GM10847 (cell line): Measurements from ENCODE around the gene MYO1B.

ENCODE experiments used
- POLR2A ChIP-seq: IDR thresholded peaks from 2 replicates; pipeline ENCODE4 v1.6.1; 2011; ENCODE audit not compliant: insufficient read length; ENCODE audit errors: extremely low read depth

Gene MYO1B

DNA sequence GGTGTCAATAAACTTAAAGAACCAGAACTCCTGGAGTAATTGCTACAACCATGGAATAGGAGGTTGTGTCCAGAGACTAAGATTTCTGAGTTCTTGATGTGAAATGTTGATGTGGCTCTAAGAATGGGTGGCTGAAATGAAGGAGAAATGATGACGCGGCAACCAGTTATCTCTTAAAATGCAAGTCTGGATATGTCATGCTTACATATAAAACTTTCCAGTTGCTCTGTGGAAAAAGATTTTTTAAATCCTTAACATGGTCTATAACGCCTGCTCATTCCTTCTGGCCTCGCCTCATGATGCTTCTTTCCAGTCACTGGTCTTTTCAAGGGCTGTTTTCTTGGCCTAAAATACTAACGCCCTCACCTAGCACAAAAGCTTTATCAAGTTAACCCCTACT, 23.5 kb upstream of the MYO1B start:
- TF ChIP-seq POLR2A = no peak

DNA sequence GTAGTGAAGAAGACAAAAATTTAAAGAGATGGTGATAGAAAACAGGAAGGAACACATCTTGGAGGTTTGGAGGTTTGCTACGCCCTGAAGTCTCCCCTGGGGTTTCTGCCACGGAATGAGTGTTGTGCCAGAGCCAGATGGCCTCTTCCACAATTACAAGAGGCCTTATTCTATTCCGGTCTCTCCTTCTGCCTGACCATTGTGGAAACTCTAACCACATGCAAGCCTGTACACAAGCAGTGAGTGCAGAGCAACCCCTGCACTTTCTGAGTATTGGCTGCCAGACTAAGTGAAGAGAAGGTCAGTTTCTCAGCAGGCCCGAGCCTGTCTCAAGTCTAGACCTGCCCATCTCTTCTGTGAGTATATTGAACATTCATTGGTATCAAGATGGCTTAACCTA, 22.7 kb upstream of the MYO1B start:
- no peak for TF ChIP-seq POLR2A

DNA sequence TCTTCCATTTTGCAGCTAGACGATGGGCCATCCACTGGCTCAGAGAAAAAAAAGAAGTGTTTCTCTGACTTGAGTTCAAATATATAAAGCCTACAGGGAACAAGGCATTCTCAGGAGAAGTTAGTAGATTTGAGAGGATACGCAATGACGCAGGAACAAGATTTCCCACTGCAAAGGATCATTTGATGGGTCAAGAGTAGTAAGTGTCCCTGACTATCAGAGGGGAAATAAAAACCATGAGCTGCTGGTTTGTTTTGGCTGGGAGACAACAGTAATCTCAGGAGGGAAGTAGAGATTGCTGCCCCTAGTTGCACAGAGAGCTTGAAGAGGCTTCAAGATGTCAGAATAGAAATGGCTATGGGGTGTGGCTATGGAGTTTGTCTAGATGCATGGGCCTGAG, 22.3 kb upstream of the MYO1B start:
- no peak for TF ChIP-seq POLR2A

DNA sequence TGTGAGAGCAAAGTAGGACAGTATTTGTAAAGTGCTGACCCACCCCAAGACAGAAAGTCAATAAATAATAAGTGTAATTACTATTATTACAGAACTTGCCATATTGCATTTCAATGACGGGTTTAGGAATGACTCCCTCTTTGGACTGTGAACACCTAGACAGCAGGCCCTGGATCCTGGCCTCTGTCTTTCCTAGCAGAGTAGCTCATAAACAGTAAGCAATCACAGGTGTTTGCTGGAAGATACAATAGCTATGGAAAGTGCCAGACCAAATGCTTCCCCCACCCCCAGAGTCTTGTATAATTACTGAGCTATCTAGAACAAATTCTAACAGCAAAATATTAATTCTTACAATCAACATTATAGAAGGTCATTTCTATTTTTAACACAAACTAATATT, 20.1 kb upstream of the MYO1B start:
- no peak for TF ChIP-seq POLR2A

DNA sequence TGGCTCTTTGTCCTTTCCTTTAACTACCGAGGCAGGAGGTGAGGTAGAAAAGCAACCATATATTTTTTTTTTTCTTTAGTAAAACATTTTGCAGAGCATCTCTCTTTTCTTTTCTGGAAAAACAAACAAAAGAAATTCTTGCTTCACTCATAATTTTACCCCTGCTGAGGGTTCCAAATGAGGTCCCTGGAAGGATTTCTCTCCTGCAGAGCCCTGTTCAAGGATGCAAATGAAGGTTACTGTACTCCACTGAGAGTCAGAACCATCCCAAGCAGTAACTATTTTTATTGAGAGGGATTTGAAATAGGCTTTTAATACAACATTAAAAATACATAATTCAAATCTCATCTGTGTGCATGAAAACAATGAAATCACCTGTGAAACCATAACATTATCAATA, 19.5 kb upstream of the MYO1B start:
- no peak for TF ChIP-seq POLR2A

GRCh38 chr2:191226196-191226595, 19.0 kb upstream of the MYO1B start:
- TF ChIP-seq POLR2A = no peak

DNA sequence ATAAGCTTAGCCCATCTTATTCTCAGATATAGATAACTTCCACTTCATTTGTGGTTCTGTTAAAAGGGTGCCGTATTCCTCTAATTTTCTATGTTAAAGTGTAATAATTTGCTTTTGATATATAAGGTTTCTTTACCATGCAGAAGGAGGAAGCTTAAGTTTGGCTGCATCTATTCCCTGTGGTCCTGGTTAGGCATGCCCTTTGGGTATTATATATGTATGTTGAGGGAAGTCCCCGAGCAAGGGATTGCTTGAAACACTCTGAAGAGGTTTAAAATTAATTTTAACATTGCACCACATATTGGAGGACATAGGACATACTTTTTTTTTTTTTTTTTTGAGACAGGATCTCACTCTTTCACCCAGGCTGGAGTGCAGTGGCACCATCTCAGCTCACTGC, 16.9 kb upstream of the MYO1B start:
- no peak for TF ChIP-seq POLR2A

GRCh38 chr2:191228861-191229260, 16.3 kb upstream of the MYO1B start:
- no peak for TF ChIP-seq POLR2A

- no peak for TF ChIP-seq POLR2A
Observed at GRCh38 chr2:191230174-191230573, 15.0 kb upstream of the MYO1B start.

GRCh38 chr2:191231995-191232394, 13.2 kb upstream of the MYO1B start:
- TF ChIP-seq POLR2A = no peak

DNA sequence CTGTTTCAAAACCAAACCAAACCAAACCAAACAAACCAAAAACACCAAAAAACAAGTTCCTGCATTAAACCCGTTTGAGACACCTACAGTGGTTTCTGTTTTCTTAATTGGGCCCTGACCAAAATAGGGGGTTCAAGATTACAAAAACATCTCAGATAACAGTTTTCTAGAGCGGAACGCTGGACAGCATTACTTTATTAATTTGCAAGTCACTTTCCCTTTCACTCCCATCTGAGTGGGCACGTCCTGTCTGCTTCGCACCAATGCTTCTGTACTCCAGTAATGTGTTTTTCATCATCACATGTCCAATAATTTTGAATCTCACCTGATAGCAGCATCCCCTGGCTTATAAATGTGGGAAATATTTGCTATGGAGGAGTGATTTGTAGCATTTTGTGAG, 11.7 kb upstream of the MYO1B start:
- no peak for TF ChIP-seq POLR2A

GRCh38 chr2:191234376-191234775, 10.8 kb upstream of the MYO1B start:
- TF ChIP-seq POLR2A = no peak

DNA sequence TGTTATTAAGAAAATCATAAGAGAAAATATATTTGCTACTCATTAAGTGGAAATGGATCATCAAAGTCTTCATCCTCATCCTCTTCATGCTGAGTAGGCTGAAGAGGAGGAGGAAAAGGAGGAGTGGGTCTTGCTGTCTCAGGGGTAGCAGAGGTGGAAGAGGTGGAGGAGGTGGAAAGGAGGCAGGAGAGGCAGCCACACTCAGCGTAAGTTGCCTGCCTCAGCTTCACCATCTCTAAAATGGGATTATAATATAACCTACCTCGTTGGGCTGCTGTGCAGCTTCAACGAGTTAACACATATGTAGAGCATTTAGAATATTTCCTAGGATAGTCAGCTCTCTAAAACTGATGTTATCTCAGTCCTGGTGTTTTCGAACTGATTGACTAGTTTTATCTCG, 4.3 kb upstream of the MYO1B start:
- no peak for TF ChIP-seq POLR2A

DNA sequence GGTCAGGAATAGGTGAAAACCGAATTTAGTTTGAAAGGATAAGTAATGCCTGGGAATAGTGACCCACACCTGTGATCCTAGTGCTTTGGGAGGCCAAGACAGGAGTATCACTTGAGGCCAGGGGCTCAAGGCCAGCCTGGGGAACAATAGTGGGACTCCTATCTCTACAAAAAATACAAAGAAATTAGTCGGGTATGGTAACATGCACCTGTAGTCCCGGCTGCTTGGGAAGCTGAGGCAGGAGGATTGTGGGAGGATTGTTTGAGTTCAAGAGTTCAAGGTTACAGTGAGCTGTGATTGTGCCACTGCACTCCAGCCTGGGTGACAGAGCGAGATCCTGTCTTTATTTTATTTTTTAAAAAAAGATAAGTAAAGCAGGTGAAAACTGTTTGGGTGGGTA, 3.8 kb upstream of the MYO1B start:
- no peak for TF ChIP-seq POLR2A

- TF ChIP-seq POLR2A = no peak
Observed at GRCh38 chr2:191243154-191243553, 2.0 kb upstream of the MYO1B start.

- TF ChIP-seq POLR2A = no peak
Observed at GRCh38 chr2:191244350-191244749, 854 bp upstream of the MYO1B start.

DNA sequence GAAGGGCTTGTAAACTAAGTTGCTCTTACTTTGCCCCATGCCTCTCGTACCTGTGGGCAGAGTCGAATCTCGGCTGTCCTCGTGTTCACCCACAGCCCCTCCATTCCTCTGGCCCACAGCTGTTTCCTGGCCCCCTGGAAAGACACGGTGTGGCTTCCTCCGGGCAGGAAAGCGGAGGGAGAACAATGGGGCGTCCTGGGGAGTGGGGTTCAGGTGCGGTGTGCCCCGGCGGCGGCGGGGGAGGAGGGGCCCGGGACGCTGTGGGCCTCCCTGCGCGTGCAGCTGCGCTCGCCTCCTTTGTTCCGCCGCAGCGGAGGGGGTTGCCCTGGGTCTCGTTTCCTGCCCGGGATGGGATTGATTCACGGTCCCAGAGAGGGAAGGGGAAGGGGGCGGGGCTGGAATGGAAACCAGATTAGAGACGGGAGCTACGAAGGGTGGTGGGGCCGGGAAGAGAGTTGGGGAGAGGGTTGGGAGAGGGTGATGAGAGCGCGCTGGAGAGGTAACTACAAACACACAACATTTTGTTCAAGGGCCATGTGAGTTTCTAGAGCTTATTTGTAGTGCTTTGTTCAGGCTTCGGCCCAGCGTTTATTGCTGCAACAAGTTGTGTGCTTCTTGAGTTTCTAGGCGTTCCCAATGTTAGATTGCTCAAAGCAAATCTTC, 796 bp downstream of the MYO1B start:
- TF ChIP-seq POLR2A = no peak
